Thoracic aorta (tissue), 2 donors: ENCODE measurements around the gene CCN5. TPM values are rescaled to one million over a fixed set of nuclear protein-coding genes. Genes with fewer than 3 reads are reported as not detected.

ENCODE experiments used
- ATAC-seq: fragments of 150-250 bp; one replicate; pipeline ENCODE4 v1.8.0; 2017; ENCODE audit warnings: low read depth; ENCODE audit not compliant: insufficient number of reproducible peaks, low FRiP score
- DNase-seq: peaks from one replicate; pipeline ENCODE4 v3.0.0-alpha.2; 2020; ENCODE audit warnings: low spot score
- H3K27ac ChIP-seq, 2 donors: fragments of 200-600 bp; sonication (generic); 1 replicate in 1 of 2; 2 replicates in 1 of 2; pipeline ENCODE4 v1.5.1; 2016; ENCODE audit warnings: mild to moderate bottlenecking in 2 of 2, moderate library complexity in 2 of 2
- H3K27me3 ChIP-seq: fragments of 200-600 bp; sonication (generic); replicated peaks from 2 replicates; pipeline ENCODE4 v1.6.0; 2016; ENCODE audit warnings: mild to moderate bottlenecking; ENCODE audit not compliant: insufficient read depth
- H3K36me3 ChIP-seq: fragments of 200-600 bp; sonication (generic); one replicate; pipeline ENCODE4 v1.5.1; 2016
- H3K4me1 ChIP-seq, 2 donors: fragments of 200-600 bp; sonication (generic); 1 replicate in 1 of 2; 2 replicates in 1 of 2; pipeline versions ENCODE4 v1.5.1 to v1.6.0; 2016; ENCODE audit warnings: low read depth in 2 of 2, mild to moderate bottlenecking in 1 of 2; ENCODE audit not compliant: control insufficient read depth in 1 of 2
- H3K4me3 ChIP-seq: fragments of 200-600 bp; sonication (generic); 2 replicates; pipeline ENCODE4 v1.5.1; 2016; ENCODE audit warnings: mild to moderate bottlenecking
- H3K9me3 ChIP-seq: fragments of 200-600 bp; sonication (generic); 2 replicates; pipeline ENCODE4 v1.5.1; 2016
- CTCF ChIP-seq: fragments of 200-600 bp; sonication (generic); IDR thresholded peaks from one replicate; pipeline ENCODE4 v1.5.1; 2019; ENCODE audit warnings: antibody characterized with exemption
- total RNA-seq, 2 donors: library from RNA; depleted of rRNA; stranded (reverse); fragments of >200 nt; gene quantifications; one replicate each; pipeline versions ENCODE4 v1.1.0 to v1.2.3, GENCODE V29; 2016

CCN5 gene
- total RNA-seq, 2 donors from 2014 or later = 652 to 994 TPM

- no peaks in the 10 kb centered on the region for H3K27me3 ChIP-seq
Measured at GRCh38 chr20:44701858-44702256, 13.3 kb upstream of the CCN5 start.

GRCh38 chr20:44702776-44703175, 12.4 kb upstream of the CCN5 start:
- Histone ChIP-seq H3K4me3 (no peak overlapping the region), H3K9me3 (no peaks in the 10 kb centered on the region), H3K27me3 (no peaks in the 10 kb centered on the region), H3K27ac (peak overlapping the region; percentile 92 to 95), H3K4me1 (peaks cover 39 to 84% of the 10 kb centered on the region in 2 donors), H3K36me3 (no peaks in the 10 kb centered on the region)
- peak; percentile 11 for TF ChIP-seq CTCF
- ATAC-seq (peak; percentile 57), DNase-seq (peak; percentile 76)

More at GRCh38 chr20:44701858-44702256, 13.3 kb upstream of the CCN5 start:
- ATAC-seq (no peak), DNase-seq (no peak)
- Histone ChIP-seq H3K36me3 (no peaks in the 10 kb centered on the region), H3K27ac (peak overlapping the region; percentile 92 to 95), H3K4me1 (peaks cover 36 to 75% of the 10 kb centered on the region in 2 donors), H3K4me3 (no peak overlapping the region), H3K9me3 (no peaks in the 10 kb centered on the region)
- TF ChIP-seq CTCF = no peak

GRCh38 chr20:44703183-44703925, 11.8 kb upstream of the CCN5 start:
- Histone ChIP-seq H3K9me3 (no peaks in the 10 kb centered on the region), H3K27me3 (no peaks in the 10 kb centered on the region), H3K4me1 (peaks cover 39 to 83% of the 10 kb centered on the region in 2 donors), H3K27ac (peak overlapping the region; percentile 92 to 95), H3K36me3 (no peaks in the 10 kb centered on the region), H3K4me3 (no peak overlapping the region)
- DNase-seq (no peak), ATAC-seq (no peak)
- TF ChIP-seq CTCF = no peak

GRCh38 chr20:44703956-44704488, 11.1 kb upstream of the CCN5 start:
- peaks cover 39 to 77% of the 10 kb centered on the region in 2 donors for H3K4me1 ChIP-seq
- DNase-seq = no peak
- no peaks in the 10 kb centered on the region for H3K27me3 ChIP-seq
- H3K9me3 ChIP-seq = no peaks in the 10 kb centered on the region
- H3K36me3 ChIP-seq = no peaks in the 10 kb centered on the region
- peak overlapping the region; percentile 92 to 95 for H3K27ac ChIP-seq
- H3K4me3 ChIP-seq = no peak overlapping the region
- no peak for TF ChIP-seq CTCF
- no peak for ATAC-seq

- no peaks in the 10 kb centered on the region for H3K9me3 ChIP-seq
- no peak for DNase-seq
Measured at GRCh38 chr20:44704551-44704971, 10.6 kb upstream of the CCN5 start.

More at GRCh38 chr20:44704551-44704971, 10.6 kb upstream of the CCN5 start:
- TF ChIP-seq CTCF = no peak
- Histone ChIP-seq H3K4me3 (no peak overlapping the region), H3K27ac (peak overlapping the region; percentile 92 to 95), H3K4me1 (peaks cover 39 to 77% of the 10 kb centered on the region in 2 donors), H3K27me3 (no peaks in the 10 kb centered on the region), H3K36me3 (no peaks in the 10 kb centered on the region)
- no peak for ATAC-seq
